CD4-positive, alpha-beta T cell (primary cell): ENCODE measurements around the gene RABGGTA. TPM values are rescaled to one million over a fixed set of nuclear protein-coding genes. Genes with fewer than 3 reads are reported as not detected.
A peak's percentile ranks its signal among the peaks of the same experiment; 100 is the strongest.

Experiments
- ATAC-seq: fragments of 200-7000 bp; cut with Tn5 transposase; one replicate; pipeline ENCODE4 v1.10.0; 2022; ENCODE audit warnings: mild to moderate bottlenecking; ENCODE audit not compliant: poor library complexity
- CTCF ChIA-PET: fragments of 350-600 bp; sonication (Branson Sonifier 250); formaldehyde crosslinking; loops from one replicate; lab custom pipeline; 2021; ENCODE audit warnings: antibody characterized with exemption, inconsistent platforms; lab: Charles Lee
- POLR2A ChIA-PET: fragments of 350-600 bp; sonication (Branson Sonifier 250); formaldehyde crosslinking; loops from one replicate; lab custom pipeline; 2021; ENCODE audit warnings: antibody characterized with exemption, inconsistent platforms; lab: Charles Lee
- DNase-seq, 14 experiments: peaks; one replicate each; pipeline ENCODE4 v3.0.0-alpha.2; 2013 to 2020; ENCODE audit warnings: mixed read lengths in 2 of 14
- H3K27ac ChIP-seq, 2 donors: one replicate each; pipeline versions ENCODE4 v1.5.1 to v1.7.0; 2013; ENCODE audit warnings: low read length in 2 of 2, low read depth in 1 of 2, mild to moderate bottlenecking in 1 of 2
- H3K27me3 ChIP-seq, 2 experiments: 1 replicate in 1 of 2; 2 replicates in 1 of 2; pipeline versions ENCODE4 v1.6.1 to v1.7.0; 2013; ENCODE audit warnings: low read length in 2 of 2, control low read depth in 1 of 2, mild to moderate bottlenecking in 1 of 2, moderate library complexity in 1 of 2; ENCODE audit not compliant: insufficient read depth in 2 of 2, control insufficient read depth in 1 of 2
- H3K36me3 ChIP-seq: one replicate; pipeline ENCODE4 v1.6.1; 2013; ENCODE audit warnings: low read length, control low read depth; ENCODE audit not compliant: insufficient read depth
- H3K4me1 ChIP-seq: one replicate; pipeline ENCODE4 v1.6.1; 2013; ENCODE audit warnings: low read length, control low read depth; ENCODE audit not compliant: insufficient read depth
- H3K4me3 ChIP-seq: one replicate; pipeline ENCODE4 v1.5.1; 2013; ENCODE audit warnings: mild to moderate bottlenecking, low read length, moderate library complexity
- H3K9me3 ChIP-seq, 2 experiments: 1 replicate in 1 of 2; 2 replicates in 1 of 2; pipeline versions ENCODE4 v1.6.1 to v1.7.0; 2013; ENCODE audit warnings: low read length in 2 of 2, mild to moderate bottlenecking in 2 of 2, control low read depth in 1 of 2, moderate library complexity in 1 of 2; ENCODE audit not compliant: control insufficient read depth in 1 of 2, insufficient read depth in 1 of 2
- H3K27ac Mint-ChIP-seq: one replicate; pipeline ENCODE4 v1.8.0; 2020; ENCODE audit warnings: mixed read lengths
- H3K27me3 Mint-ChIP-seq: one replicate; pipeline ENCODE4 v1.8.0; 2021; ENCODE audit warnings: mixed read lengths
- H3K36me3 Mint-ChIP-seq: one replicate; pipeline ENCODE4 v1.8.0; 2021; ENCODE audit warnings: low read depth, mixed read lengths
- H3K4me1 Mint-ChIP-seq: one replicate; pipeline ENCODE4 v1.8.0; 2021; ENCODE audit warnings: low read depth, mixed read lengths
- H3K4me3 Mint-ChIP-seq: one replicate; pipeline ENCODE4 v1.8.0; 2020; ENCODE audit warnings: mild to moderate bottlenecking, mixed read lengths
- H3K9me3 Mint-ChIP-seq: one replicate; pipeline ENCODE4 v1.8.0; 2020; ENCODE audit warnings: mixed read lengths
- intact Hi-C, 2 experiments: fragments of 100-400 bp; cut with DNase I in 1 of 2; cut with micrococcal nuclease in 1 of 2; formaldehyde crosslinking; loops; one replicate each; pipeline versions ENCODE4 v1.15.1 to v1.9.0; 2023 to 2025; cut with DNase I, micrococcal nuclease
- total RNA-seq, 174 experiments: library from RNA in 2 of 174; stranded (reverse) in 2 of 174; gene quantifications; one replicate each; pipeline ENCODE4 v1.2.3 and lab custom pipeline; 2021 to 2026
- TF ChIP-seq, protein P1 (sequence below): fragments of 200-600 bp; IDR thresholded peaks from one replicate; pipeline ENCODE4 v1.8.0; 2022; ENCODE audit warnings: antibody characterized with exemption, mild to moderate bottlenecking

RABGGTA gene
- total RNA-seq, 2 experiments from 2014 or later = 52.3 to 55.2 TPM

DNA sequence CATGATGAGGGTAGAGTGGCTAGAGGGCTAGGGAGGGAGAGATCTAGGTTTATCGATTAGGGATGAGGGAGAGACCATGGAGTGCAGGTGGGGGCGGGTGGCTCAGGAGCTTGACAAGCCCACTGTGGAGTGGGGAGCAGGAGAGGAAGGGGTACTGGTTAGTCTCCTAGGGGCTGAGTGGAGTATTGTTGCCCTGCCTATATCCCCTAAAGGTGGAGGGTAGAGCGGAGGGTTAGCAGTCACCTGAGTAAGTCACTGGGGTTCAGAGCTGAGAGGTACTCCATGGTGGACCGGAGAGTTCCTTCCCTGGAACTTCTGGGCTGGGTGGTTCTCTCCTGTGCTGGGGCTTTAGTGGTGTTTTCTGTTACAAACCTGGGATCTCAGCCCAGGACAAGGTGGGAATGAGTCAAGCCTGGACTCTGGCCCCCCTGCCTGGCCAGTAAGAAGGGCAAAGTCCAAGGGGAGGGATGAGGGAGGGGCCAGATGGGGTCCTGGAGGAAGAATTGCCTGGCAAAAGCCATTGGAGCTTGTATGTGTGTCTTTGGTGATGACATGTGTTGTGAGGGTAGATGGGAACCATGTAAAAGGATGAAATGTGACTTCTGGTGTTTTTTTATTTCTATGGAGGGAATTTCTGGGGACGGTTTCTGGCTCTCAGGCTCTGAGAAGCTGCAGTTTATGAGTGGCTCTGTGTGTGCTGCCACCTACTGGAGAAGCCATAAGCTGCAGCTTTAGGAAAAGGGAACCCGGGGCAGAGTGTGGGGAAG is 36.4 kb upstream of the RABGGTA start, which contains the start of gene CIDEB:
CIDEB (minus strand) TSS at position 403 of the 767 bp plus-strand sequence; CDS start at position 284, 119 bp downstream.
- ChIA-PET CTCF (interaction anchor here (0.7 to 4.9 kb wide), 24 partner anchors 8 to 164 kb away, joined by 3 to 67 read pairs (median 4); partner anchors contain the start of genes CHMP4A, DHRS1, NOP9 and RABGGTA), POLR2A (interaction anchor here (0.7 to 5.5 kb wide), 14 partner anchors 8 to 249 kb away, joined by 3 to 52 read pairs (median 4); partner anchors contain the start of genes CBLN3, DCAF11, DHRS1 and IPO4)
- H3K4me3 Mint-ChIP-seq = peak within 1 kb of the TSS; percentile 54
- TF ChIP-seq, protein P1, sequence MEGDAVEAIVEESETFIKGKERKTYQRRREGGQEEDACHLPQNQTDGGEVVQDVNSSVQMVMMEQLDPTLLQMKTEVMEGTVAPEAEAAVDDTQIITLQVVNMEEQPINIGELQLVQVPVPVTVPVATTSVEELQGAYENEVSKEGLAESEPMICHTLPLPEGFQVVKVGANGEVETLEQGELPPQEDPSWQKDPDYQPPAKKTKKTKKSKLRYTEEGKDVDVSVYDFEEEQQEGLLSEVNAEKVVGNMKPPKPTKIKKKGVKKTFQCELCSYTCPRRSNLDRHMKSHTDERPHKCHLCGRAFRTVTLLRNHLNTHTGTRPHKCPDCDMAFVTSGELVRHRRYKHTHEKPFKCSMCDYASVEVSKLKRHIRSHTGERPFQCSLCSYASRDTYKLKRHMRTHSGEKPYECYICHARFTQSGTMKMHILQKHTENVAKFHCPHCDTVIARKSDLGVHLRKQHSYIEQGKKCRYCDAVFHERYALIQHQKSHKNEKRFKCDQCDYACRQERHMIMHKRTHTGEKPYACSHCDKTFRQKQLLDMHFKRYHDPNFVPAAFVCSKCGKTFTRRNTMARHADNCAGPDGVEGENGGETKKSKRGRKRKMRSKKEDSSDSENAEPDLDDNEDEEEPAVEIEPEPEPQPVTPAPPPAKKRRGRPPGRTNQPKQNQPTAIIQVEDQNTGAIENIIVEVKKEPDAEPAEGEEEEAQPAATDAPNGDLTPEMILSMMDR = peak; percentile 92
- Histone ChIP-seq H3K27me3 (no peaks in the 10 kb centered on the region), H3K27ac (no peak within 1 kb of the TSS), H3K36me3 (peaks cover 54% of the 10 kb centered on the region), H3K9me3 (no peaks in the 10 kb centered on the region), H3K4me1 (peaks cover 48% of the 10 kb centered on the region), H3K4me3 (no peak within 1 kb of the TSS)
- peak in 13 of 14 experiments; percentile 36 to 83 (median 50) for DNase-seq
- intact Hi-C loops = no loop called here
- H3K27ac Mint-ChIP-seq = peak within 1 kb of the TSS; percentile 76
- ATAC-seq = peak; percentile 21
- H3K4me1 Mint-ChIP-seq = peaks cover 52% of the 10 kb centered on the region
- no peaks in the 10 kb centered on the region for H3K27me3 Mint-ChIP-seq
- H3K9me3 Mint-ChIP-seq = no peaks in the 10 kb centered on the region
- peaks cover 60% of the 10 kb centered on the region for H3K36me3 Mint-ChIP-seq

DNA sequence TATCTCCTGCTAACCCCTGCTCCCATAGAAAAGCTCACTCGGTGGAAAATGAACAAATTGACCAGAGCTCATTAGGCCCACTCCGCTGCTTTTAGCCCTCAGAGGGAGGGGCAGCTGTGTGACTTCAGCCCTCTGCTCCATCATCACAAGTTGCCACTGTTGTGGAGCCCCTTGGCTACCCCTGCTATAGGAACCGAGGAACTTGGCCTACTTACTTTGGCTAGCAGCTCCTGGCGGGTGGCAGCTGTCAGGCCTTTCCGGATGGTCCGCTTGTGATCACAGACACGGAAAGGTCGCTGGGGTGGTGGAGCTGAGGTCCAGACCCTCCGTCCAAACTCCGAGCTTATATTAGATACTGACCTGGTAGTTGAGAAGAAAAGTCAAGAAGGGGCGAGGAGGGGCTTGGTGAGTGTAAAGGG is 35.8 kb upstream of the RABGGTA start:
- TF ChIP-seq, protein P1 = no peak
- Histone ChIP-seq H3K36me3 (peaks cover 60% of the 10 kb centered on the region), H3K9me3 (no peaks in the 10 kb centered on the region), H3K4me1 (peaks cover 47% of the 10 kb centered on the region), H3K27ac (no peak overlapping the region), H3K4me3 (no peak overlapping the region), H3K27me3 (no peaks in the 10 kb centered on the region)
- H3K4me1 Mint-ChIP-seq = peaks cover 50% of the 10 kb centered on the region
- no peak for ATAC-seq
- intact Hi-C loops = no loop called here
- POLR2A ChIA-PET = interaction anchor here (1.3 to 5.5 kb wide), 4 partner anchors 7 to 192 kb away, joined by 3 to 52 read pairs (median 10); partner anchors contain the start of genes DCAF11, DHRS1, NOP9 and NRL
- H3K27ac Mint-ChIP-seq = no peak overlapping the region
- DNase-seq = no peak
- no peaks in the 10 kb centered on the region for H3K9me3 Mint-ChIP-seq
- H3K36me3 Mint-ChIP-seq = peaks cover 66% of the 10 kb centered on the region
- no peaks in the 10 kb centered on the region for H3K27me3 Mint-ChIP-seq
- no peak overlapping the region for H3K4me3 Mint-ChIP-seq
- CTCF ChIA-PET = interaction anchor here (1.0 to 4.9 kb wide), 11 partner anchors 8 to 129 kb away, joined by 3 to 67 read pairs (median 8); partner anchors contain the start of genes CHMP4A, DHRS1, NOP9 and RABGGTA

DNA sequence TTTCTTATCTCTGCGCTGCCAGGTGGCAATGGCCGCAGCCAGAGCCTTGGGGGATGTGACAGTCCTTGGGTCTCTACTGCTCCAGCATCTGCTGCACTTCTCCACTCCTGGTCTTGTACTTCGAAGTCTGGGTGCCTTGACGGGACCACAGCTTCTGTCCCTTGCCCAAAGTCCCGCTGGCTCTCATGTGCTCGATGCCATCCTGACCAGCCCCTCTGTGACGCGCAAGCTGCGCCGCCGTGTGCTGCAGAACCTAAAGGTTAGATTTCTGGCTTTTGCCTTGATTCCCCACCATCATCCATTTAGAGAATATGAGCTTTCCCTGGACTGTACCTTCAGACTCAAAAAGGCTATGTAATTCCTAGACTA is 32.6 kb upstream of the RABGGTA start:
- DNase-seq (no peak), ATAC-seq (no peak)
- peaks cover 55% of the 10 kb centered on the region for H3K4me1 Mint-ChIP-seq
- CTCF ChIA-PET = interaction anchor here (1.2 to 1.4 kb wide), 2 partner anchors 30 to 88 kb away, joined by 3 read pairs; partner anchors contain the start of gene MDP1
- no peaks in the 10 kb centered on the region for H3K9me3 ChIP-seq
- H3K4me1 ChIP-seq = peaks cover 45% of the 10 kb centered on the region
- TF ChIP-seq, protein P1 = no peak
- no peaks in the 10 kb centered on the region for H3K27me3 ChIP-seq
- H3K27me3 Mint-ChIP-seq = no peaks in the 10 kb centered on the region
- no peak overlapping the region for H3K27ac ChIP-seq
- intact Hi-C loops = no loop called here
- H3K36me3 Mint-ChIP-seq = peaks cover 91% of the 10 kb centered on the region
- no peaks in the 10 kb centered on the region for H3K9me3 Mint-ChIP-seq
- H3K36me3 ChIP-seq = peaks cover 73% of the 10 kb centered on the region
- POLR2A ChIA-PET = interaction anchor here (0.6 to 1.4 kb wide), 2 partner anchors 61 to 1030 kb away, joined by 3 to 4 read pairs; partner anchors contain the start of gene TINF2
- H3K27ac Mint-ChIP-seq = no peak overlapping the region
- H3K4me3 ChIP-seq = no peak overlapping the region
- H3K4me3 Mint-ChIP-seq = no peak overlapping the region
